GM12878 (cell line): ENCODE measurements around the gene GPC3. TPM values are rescaled to one million over a fixed set of nuclear protein-coding genes. Genes with fewer than 3 reads are reported as not detected.

Experiments used
- ATAC-seq: fragments of 200-7000 bp; cut with Tn5 transposase; 3 replicates; pipeline ENCODE4 v1.9.1; 2020; ENCODE audit warnings: mild to moderate bottlenecking, moderate library complexity
- BruUV-seq: library from RNA; stranded (reverse); fragments of 400-500 nt; replicated peaks from 2 replicates; lab custom pipeline; 2021; lab: Mats Ljungman, UMichigan
- CTCF ChIA-PET: fragments of 300-600 bp; sonication (Branson Sonifier 250); formaldehyde crosslinking; extraction: SDS; loops from one replicate; lab custom pipeline; 2021; ENCODE audit warnings: inconsistent platforms; lab: Yijun Ruan, JAX
- POLR2A ChIA-PET: fragments of 350-600 bp; formaldehyde crosslinking; extraction: SDS; loops from one replicate; lab custom pipeline; 2021; ENCODE audit warnings: inconsistent platforms; lab: Charles Lee
- RAD21 ChIA-PET: fragments of 300-600 bp; sonication (Branson Sonifier 250); formaldehyde crosslinking; loops from one replicate; lab custom pipeline; 2023; ENCODE audit warnings: antibody characterized with exemption; ENCODE audit not compliant: unreplicated experiment; lab: Charles Lee
- SMC1A ChIA-PET: fragments of 300-600 bp; sonication (Branson Sonifier 250); formaldehyde crosslinking; loops from one replicate; lab custom pipeline; 2023; ENCODE audit not compliant: unreplicated experiment, uncharacterized antibody; lab: Charles Lee
- DNase-seq: peaks from one replicate; pipeline ENCODE4 v3.0.0-alpha.2; 2011; ENCODE audit warnings: low read depth, low spot score
- FAIRE-seq: peaks from 3 replicates; lab custom pipeline; 2011; peaks lifted over from hg19 to GRCh38; lab: Jason Lieb, UNC
- H2AFZ ChIP-seq: 2 replicates; pipeline ENCODE4 v1.6.0; 2011; ENCODE audit warnings: low read depth, low read length, control low read depth; ENCODE audit not compliant: control insufficient read depth
- H3K27ac ChIP-seq: 2 replicates; pipeline ENCODE4 v1.5.1; 2011; ENCODE audit warnings: control low read depth; ENCODE audit not compliant: control insufficient read depth, insufficient read depth
- H3K27me3 ChIP-seq, 2 experiments: replicated peaks in 1 of 2; 2 replicates each; pipeline versions ENCODE4 v1.6.0 to v1.6.1; 2011; ENCODE audit warnings: low read length in 1 of 2; ENCODE audit not compliant: control insufficient read depth in 2 of 2, insufficient read depth in 2 of 2
- H3K36me3 ChIP-seq, 2 experiments: 2 replicates each; pipeline ENCODE4 v1.5.1; 2011; ENCODE audit warnings: low read length in 1 of 2; ENCODE audit not compliant: control insufficient read depth in 2 of 2, insufficient read depth in 2 of 2
- H3K4me1 ChIP-seq: 2 replicates; pipeline ENCODE4 v1.6.1; 2011; ENCODE audit warnings: mild to moderate bottlenecking, low read length, moderate library complexity, mixed read lengths; ENCODE audit not compliant: control insufficient read depth, insufficient read depth
- H3K4me2 ChIP-seq: 2 replicates; pipeline ENCODE4 v1.6.0; 2011; ENCODE audit warnings: control low read depth; ENCODE audit not compliant: control insufficient read depth, insufficient read depth
- H3K4me3 ChIP-seq: fragments of 200-600 bp; sonication (generic); 2 replicates; pipeline ENCODE4 v1.5.1; 2016
- H3K79me2 ChIP-seq: 2 replicates; pipeline ENCODE4 v1.6.0; 2011; ENCODE audit warnings: low read length; ENCODE audit not compliant: control insufficient read depth, insufficient read depth
- H3K9ac ChIP-seq: 2 replicates; pipeline ENCODE4 v1.8.0; 2011; ENCODE audit warnings: low read length, control low read depth, mixed read lengths; ENCODE audit not compliant: control insufficient read depth, insufficient read depth
- H3K9me3 ChIP-seq: replicated peaks from 3 replicates; pipeline ENCODE4 v1.5.1; 2011; ENCODE audit warnings: mild to moderate bottlenecking, low read length; ENCODE audit not compliant: control insufficient read depth, insufficient read depth
- H4K20me1 ChIP-seq: 2 replicates; pipeline ENCODE4 v1.6.0; 2011; ENCODE audit not compliant: control insufficient read depth, insufficient read depth
- BCL11A ChIP-seq: IDR thresholded peaks from 2 replicates; pipeline ENCODE4 v1.6.1; 2011; ENCODE audit warnings: low read depth, low read length
- BCLAF1 ChIP-seq: fragments of 450-650 bp; IDR thresholded peaks from 2 replicates; pipeline ENCODE4 v1.6.1; 2017; ENCODE audit warnings: antibody characterized with exemption, mild to moderate bottlenecking, moderate library complexity
- CBX3 ChIP-seq: fragments of 200-600 bp; sonication (generic); IDR thresholded peaks from 2 replicates; pipeline ENCODE4 v1.6.1; 2016; ENCODE audit warnings: low read depth, borderline replicate concordance
- CTCF ChIP-seq, 3 experiments: IDR thresholded peaks in 2 of 3; conservative IDR thresholded peaks in 1 of 3; 2 replicates each; pipeline ENCODE4 v1.5.1; 2011; ENCODE audit warnings: low read depth in 3 of 3, low read length in 3 of 3, mild to moderate bottlenecking in 3 of 3, control low read depth in 2 of 3, moderate library complexity in 2 of 3, inconsistent platforms in 1 of 3, mixed read lengths in 1 of 3; ENCODE audit not compliant: control insufficient read depth in 2 of 3, insufficient read depth in 1 of 3; ENCODE audit errors: extremely low read depth in 1 of 3
- HDAC2 ChIP-seq: fragments of 200-600 bp; sonication (generic); IDR thresholded peaks from 2 replicates; pipeline ENCODE4 v1.6.1; 2017
- MEF2A ChIP-seq: IDR thresholded peaks from 2 replicates; pipeline ENCODE4 v1.6.1; 2011; ENCODE audit warnings: low read depth, mild to moderate bottlenecking, low read length, moderate library complexity; ENCODE audit not compliant: insufficient read depth
- MEF2B ChIP-seq: fragments of 450-650 bp; IDR thresholded peaks from 2 replicates; pipeline ENCODE4 v1.6.1; 2018; ENCODE audit warnings: mild to moderate bottlenecking, moderate library complexity; ENCODE audit not compliant: partially characterized antibody, poor library complexity, severe bottlenecking
- NR2F1 ChIP-seq: fragments of 450-650 bp; conservative IDR thresholded peaks from 2 replicates; pipeline ENCODE4 v1.6.1; 2017; ENCODE audit warnings: mild to moderate bottlenecking
- SIN3A ChIP-seq: IDR thresholded peaks from 2 replicates; pipeline ENCODE4 v1.6.1; 2012; ENCODE audit warnings: low read depth, low read length, improper control_type of control experiment
- SMAD1 ChIP-seq: fragments of 450-650 bp; IDR thresholded peaks from 2 replicates; pipeline ENCODE4 v1.6.1; 2018; ENCODE audit warnings: mild to moderate bottlenecking, low read depth; ENCODE audit not compliant: partially characterized antibody
- SMARCA5 ChIP-seq: fragments of 450-650 bp; IDR thresholded peaks from 2 replicates; pipeline ENCODE4 v1.6.1; 2017; ENCODE audit warnings: mild to moderate bottlenecking
- SPI1 ChIP-seq: IDR thresholded peaks from 2 replicates; pipeline ENCODE4 v1.6.1; 2011; ENCODE audit warnings: low read depth, mild to moderate bottlenecking, low read length, moderate library complexity, borderline replicate concordance; ENCODE audit not compliant: insufficient read depth
- TCF12 ChIP-seq: IDR thresholded peaks from 2 replicates; pipeline ENCODE4 v1.6.1; 2011; ENCODE audit warnings: low read depth, mild to moderate bottlenecking, low read length
- USF1 ChIP-seq: IDR thresholded peaks from 2 replicates; pipeline ENCODE4 v1.6.1; 2011; ENCODE audit warnings: borderline replicate concordance, low read depth, mild to moderate bottlenecking, moderate library complexity, mixed read lengths, low read length; ENCODE audit not compliant: insufficient read depth; ENCODE audit errors: extremely low read length
- ZBTB40 ChIP-seq: fragments of 450-650 bp; IDR thresholded peaks from 2 replicates; pipeline ENCODE4 v1.6.1; 2016; ENCODE audit warnings: mild to moderate bottlenecking, moderate library complexity, borderline replicate concordance
- ZNF274 ChIP-seq: IDR thresholded peaks from one replicate; pipeline ENCODE4 v1.8.0; 2011; ENCODE audit not compliant: insufficient read length, insufficient read depth
- WGBS: methylation state at CpG from one replicate; pipeline ENCODE4 v1.1.6; 2016; ENCODE audit warnings: low lambda C conversion rate; ENCODE audit not compliant: insufficient replicate concordance, insufficient coverage; ENCODE audit errors: missing lambda C conversion rate; 5-methylcytosine and 5-hydroxymethylcytosine counted together
- in situ Hi-C: fragments of 300-500 bp; cut with MboI; formaldehyde crosslinking; loops from 9 replicates; pipeline ENCODE4 v1.14.3; 2018; ENCODE audit warnings: mixed read lengths
- intact Hi-C: fragments of 100-400 bp; cut with micrococcal nuclease; formaldehyde crosslinking; loops from one replicate; pipeline ENCODE4 v1.14.2; 2022; ENCODE audit not compliant: unreplicated experiment
- polyA plus RNA-seq, 11 experiments: library from polyadenylated mRNA; depleted of rRNA in 4 of 11; unstranded in 6 of 11; stranded (reverse) in 5 of 11; fragments of >200 nt; fragmentation: Nextera tagmentation in 4 of 11; fragmentation: Illumina TruSeq in 1 of 11; extraction: Ambion mirVana in 4 of 11; extraction: Trizol in 1 of 11; gene quantifications; 1 replicate in 1 of 11; 2 replicates in 10 of 11; pipeline versions ENCODE4 v1.2.1 to v1.2.3, GENCODE V29; 2011 to 2016; ENCODE audit warnings: inconsistent platforms in 2 of 11, missing spikeins in 2 of 11, low read depth in 1 of 11
- total RNA-seq, 4 experiments: library from RNA; depleted of rRNA in 3 of 4; stranded (reverse); fragments of >200 nt in 3 of 4; fragmentation: Illumina TruSeq in 1 of 4; extraction: Trizol in 1 of 4; gene quantifications; 2 replicates each; pipeline versions ENCODE4 v1.2.1 to v1.2.3, GENCODE V29; 2013 to 2021

The GPC3 gene
- total and polyA plus RNA-seq, 10 of the 15 experiments (the other 5 are each of a cell fraction or from before 2014, with no cell fraction given) = 0.09 to 0.82 TPM; not detected in 8

GRCh38 chrX:134013524-134013923 lies 28.1 kb upstream of the GPC3 start:
- Histone ChIP-seq H3K79me2 (no peaks in the 10 kb centered on the region), H3K4me1 (no peaks in the 10 kb centered on the region), H3K36me3 (no peaks in the 10 kb centered on the region), H4K20me1 (no peaks in the 10 kb centered on the region), H3K27me3 (no peaks in the 10 kb centered on the region), H3K9me3 (no peaks in the 10 kb centered on the region), H3K9ac (no peak overlapping the region), H2AFZ (no peak overlapping the region), H3K27ac (no peak overlapping the region), H3K4me2 (no peak overlapping the region), H3K4me3 (no peak overlapping the region)
- FAIRE-seq (no peak), ATAC-seq (no peak), DNase-seq (no peak)
- intact Hi-C loops (no loop called here), in situ Hi-C loops (no loop called here)
- RAD21 ChIA-PET = no interaction called here
- POLR2A ChIA-PET = no interaction called here
- SMC1A ChIA-PET = no interaction called here
- CTCF ChIA-PET = no interaction called here
- BruUV-seq = no TSS peak
- WGBS = 48% methylated on average over 4 of the region's 4 CpGs
- TF ChIP-seq ZBTB40 (no peak), MEF2B (no peak), SPI1 (no peak), HDAC2 (no peak), USF1 (no peak), TCF12 (no peak), NR2F1 (no peak), BCLAF1 (no peak), MEF2A (no peak), SMARCA5 (no peak), SMAD1 (no peak), ZNF274 (no peak), CTCF (IDR thresholded peaks at IDR 0.05 in 2 of 3, conservative IDR thresholded peaks at IDR 0.05 in 1 of 3; ENCODE audit: control insufficient read depth in 2 of 3, extremely low read depth in 1 of 3, insufficient read depth in 1 of 3, low read depth in 3 of 3, low read length in 3 of 3) (no peak), CBX3 (no peak), SIN3A (no peak), BCL11A (no peak)
